ENCODE data around the gene SV2C.

Gene SV2C

DNA sequence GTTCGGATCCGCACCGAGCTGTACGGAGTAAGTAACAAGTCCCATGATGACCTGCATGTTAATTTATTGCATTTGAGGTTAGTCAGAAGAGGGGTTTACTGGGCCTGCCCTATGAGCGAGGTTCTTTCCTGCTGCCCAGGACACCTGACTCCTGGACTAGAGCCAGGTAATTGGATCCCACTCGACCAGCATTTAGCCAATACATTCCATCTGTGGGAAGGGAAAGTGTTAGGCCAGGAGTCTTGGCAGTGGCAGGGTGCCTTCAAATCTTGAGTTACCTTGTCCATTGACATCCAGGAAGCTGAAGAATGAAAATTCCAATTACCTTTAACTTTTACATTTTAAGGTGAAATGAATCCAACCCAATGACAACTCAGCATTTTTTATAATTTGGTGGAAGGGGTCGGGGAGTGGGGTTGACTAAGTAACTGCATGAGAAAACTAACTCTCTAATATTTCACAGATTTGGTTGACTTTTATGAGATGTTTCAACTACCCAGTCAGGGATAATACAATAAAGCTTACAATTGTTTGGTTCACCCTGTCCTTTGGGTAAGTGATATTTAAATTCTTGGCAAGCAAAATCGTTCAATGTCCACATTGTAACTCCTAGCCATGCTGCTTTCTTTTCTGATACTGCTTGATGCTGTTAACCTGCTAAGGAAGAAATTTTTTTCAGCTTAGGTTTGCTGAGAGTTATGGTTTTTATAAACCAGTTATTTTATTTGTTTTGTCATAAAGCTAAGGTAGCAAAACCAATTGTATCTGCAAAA lies 208.3 kb downstream of the SV2C start:
- TF ChIP-seq, protein P1, sequence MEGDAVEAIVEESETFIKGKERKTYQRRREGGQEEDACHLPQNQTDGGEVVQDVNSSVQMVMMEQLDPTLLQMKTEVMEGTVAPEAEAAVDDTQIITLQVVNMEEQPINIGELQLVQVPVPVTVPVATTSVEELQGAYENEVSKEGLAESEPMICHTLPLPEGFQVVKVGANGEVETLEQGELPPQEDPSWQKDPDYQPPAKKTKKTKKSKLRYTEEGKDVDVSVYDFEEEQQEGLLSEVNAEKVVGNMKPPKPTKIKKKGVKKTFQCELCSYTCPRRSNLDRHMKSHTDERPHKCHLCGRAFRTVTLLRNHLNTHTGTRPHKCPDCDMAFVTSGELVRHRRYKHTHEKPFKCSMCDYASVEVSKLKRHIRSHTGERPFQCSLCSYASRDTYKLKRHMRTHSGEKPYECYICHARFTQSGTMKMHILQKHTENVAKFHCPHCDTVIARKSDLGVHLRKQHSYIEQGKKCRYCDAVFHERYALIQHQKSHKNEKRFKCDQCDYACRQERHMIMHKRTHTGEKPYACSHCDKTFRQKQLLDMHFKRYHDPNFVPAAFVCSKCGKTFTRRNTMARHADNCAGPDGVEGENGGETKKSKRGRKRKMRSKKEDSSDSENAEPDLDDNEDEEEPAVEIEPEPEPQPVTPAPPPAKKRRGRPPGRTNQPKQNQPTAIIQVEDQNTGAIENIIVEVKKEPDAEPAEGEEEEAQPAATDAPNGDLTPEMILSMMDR (IDR thresholded peaks at IDR 0.05; ENCODE audit: insufficient read depth, low read length, poor library complexity, severe bottlenecking) = no peak
- no peak for TF ChIP-seq EZH2phosphoT487 (conservative IDR thresholded peaks at IDR 0.05; ENCODE audit: low read length)
- no peaks in the 10 kb centered on the region for H3K9me2 ChIP-seq (replicated peaks; ENCODE audit: insufficient read depth, low read length)
- H3F3A ChIP-seq (ENCODE audit: insufficient read depth) = no peaks in the 10 kb centered on the region
- H3K79me2 ChIP-seq (ENCODE audit: insufficient read depth, low read length) = no peaks in the 10 kb centered on the region
- no peak overlapping the region for H3K4me3 ChIP-seq (ENCODE audit: insufficient read depth, low read length, poor library complexity, severe bottlenecking)
- no peak overlapping the region for H2AFZ ChIP-seq (ENCODE audit: low read depth, low read length, severe bottlenecking)
- no peaks in the 10 kb centered on the region for H4K20me1 ChIP-seq (ENCODE audit: low read depth, low read length)
- H3K9me3 ChIP-seq (ENCODE audit: insufficient read depth, low read length) = no peaks in the 10 kb centered on the region
- H3K27ac ChIP-seq (ENCODE audit: low read depth, low read length) = no peak overlapping the region
- H3K36me3 ChIP-seq (ENCODE audit: low read length) = no peaks in the 10 kb centered on the region
- no peak overlapping the region for H3K9ac ChIP-seq (ENCODE audit: low read length)
- no peak overlapping the region for H3K4me2 ChIP-seq (ENCODE audit: low read depth, low read length, poor library complexity, severe bottlenecking)
- no peaks in the 10 kb centered on the region for H3K27me3 ChIP-seq (ENCODE audit: low read length)

DNA sequence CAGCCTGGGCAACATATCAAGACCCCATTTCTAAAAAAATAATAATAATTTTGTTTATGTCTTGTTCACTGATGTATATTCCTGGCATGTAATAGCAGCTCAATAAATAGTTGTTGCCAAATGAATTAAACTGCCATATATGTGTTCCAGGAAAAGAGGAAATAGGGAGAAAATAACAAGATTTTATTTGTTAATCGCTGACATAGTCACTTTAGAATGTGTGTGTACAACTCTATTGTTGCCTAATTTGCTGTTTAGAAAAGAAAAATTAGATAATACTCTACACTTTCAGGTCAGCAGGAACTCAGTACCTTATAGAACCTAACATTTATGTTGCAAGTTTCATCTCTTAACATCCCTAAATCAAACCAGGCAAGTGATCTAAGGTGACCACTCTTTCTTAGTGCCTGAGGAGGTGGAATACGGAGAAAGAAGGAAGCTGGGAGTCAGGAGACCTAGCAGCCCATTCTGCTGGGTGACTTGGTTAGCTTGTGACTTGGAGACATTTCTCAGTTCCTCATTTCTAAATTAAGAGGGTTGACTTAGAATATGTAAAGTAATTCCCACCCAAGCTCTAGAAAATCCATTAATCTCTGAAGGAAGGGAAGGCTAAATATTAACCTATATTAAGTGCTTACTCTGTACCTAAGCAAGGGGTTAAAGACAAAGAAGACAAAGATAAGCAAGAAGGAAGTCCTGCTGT lies 209.6 kb downstream of the SV2C start:
- no peaks in the 10 kb centered on the region for H3K79me2 ChIP-seq (ENCODE audit: insufficient read depth, low read length)
- H2AFZ ChIP-seq (ENCODE audit: low read depth, low read length, severe bottlenecking) = no peak overlapping the region
- H3K9me3 ChIP-seq (ENCODE audit: insufficient read depth, low read length) = no peaks in the 10 kb centered on the region
- H3F3A ChIP-seq (ENCODE audit: insufficient read depth) = no peaks in the 10 kb centered on the region
- no peaks in the 10 kb centered on the region for H3K36me3 ChIP-seq (ENCODE audit: low read length)
- H4K20me1 ChIP-seq (ENCODE audit: low read depth, low read length) = no peaks in the 10 kb centered on the region
- no peaks in the 10 kb centered on the region for H3K9me2 ChIP-seq (replicated peaks; ENCODE audit: insufficient read depth, low read length)
- H3K4me3 ChIP-seq (ENCODE audit: insufficient read depth, low read length, poor library complexity, severe bottlenecking) = no peak overlapping the region
- TF ChIP-seq, protein P1 (IDR thresholded peaks at IDR 0.05; ENCODE audit: insufficient read depth, low read length, poor library complexity, severe bottlenecking) = no peak
- no peak for TF ChIP-seq EZH2phosphoT487 (conservative IDR thresholded peaks at IDR 0.05; ENCODE audit: low read length)
- H3K27me3 ChIP-seq (ENCODE audit: low read length) = no peaks in the 10 kb centered on the region
- H3K4me2 ChIP-seq (ENCODE audit: low read depth, low read length, poor library complexity, severe bottlenecking) = no peak overlapping the region
- H3K9ac ChIP-seq (ENCODE audit: low read length) = no peak overlapping the region
- H3K27ac ChIP-seq (ENCODE audit: low read depth, low read length) = no peak overlapping the region

DNA sequence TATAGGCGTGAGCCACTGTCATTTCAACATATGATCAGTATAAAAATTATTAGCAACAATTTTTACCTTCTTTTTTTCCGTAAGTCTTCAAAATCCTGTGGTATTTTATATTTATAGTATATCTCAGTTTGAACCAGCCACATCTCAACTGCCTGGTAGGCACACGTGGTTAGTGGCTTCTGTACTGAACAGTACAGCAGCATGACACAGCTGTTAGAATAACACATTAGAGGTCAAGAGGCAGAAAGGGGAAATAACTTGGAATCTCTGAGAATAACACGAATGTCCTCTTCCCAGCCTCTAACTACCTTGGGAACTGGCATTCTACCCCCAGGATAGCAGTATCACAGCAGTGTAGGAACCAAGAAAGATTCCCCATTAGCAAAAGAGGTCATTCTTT lies 211.4 kb downstream of the SV2C start:
- Histone ChIP-seq H4K20me1 (ENCODE audit: low read depth, low read length) (no peaks in the 10 kb centered on the region), H3K27ac (ENCODE audit: low read depth, low read length) (no peak overlapping the region), H2AFZ (ENCODE audit: low read depth, low read length, severe bottlenecking) (no peak overlapping the region), H3K27me3 (ENCODE audit: low read length) (no peaks in the 10 kb centered on the region), H3K4me2 (ENCODE audit: low read depth, low read length, poor library complexity, severe bottlenecking) (no peak overlapping the region), H3F3A (ENCODE audit: insufficient read depth) (no peaks in the 10 kb centered on the region), H3K9me2 (replicated peaks; ENCODE audit: insufficient read depth, low read length) (no peaks in the 10 kb centered on the region), H3K9ac (ENCODE audit: low read length) (no peak overlapping the region), H3K36me3 (ENCODE audit: low read length) (no peaks in the 10 kb centered on the region), H3K79me2 (ENCODE audit: insufficient read depth, low read length) (no peaks in the 10 kb centered on the region), H3K4me3 (ENCODE audit: insufficient read depth, low read length, poor library complexity, severe bottlenecking) (no peak overlapping the region), H3K9me3 (ENCODE audit: insufficient read depth, low read length) (no peaks in the 10 kb centered on the region)
- TF ChIP-seq EZH2phosphoT487 (conservative IDR thresholded peaks at IDR 0.05; ENCODE audit: low read length) = no peak
- TF ChIP-seq, protein P1 (IDR thresholded peaks at IDR 0.05; ENCODE audit: insufficient read depth, low read length, poor library complexity, severe bottlenecking) = no peak

Data from SU-DHL-6 (cell line).